Astrocyte (in vitro differentiated cells and primary cell): ENCODE data around the gene EPHA7.

ENCODE experiments used
- CTCF ChIP-seq: IDR thresholded peaks from 2 replicates; pipeline ENCODE4 v1.5.1; 2011; ENCODE audit warnings: low read depth, mild to moderate bottlenecking, inconsistent platforms, low read length, moderate library complexity; ENCODE audit not compliant: insufficient read depth
- EZH2 ChIP-seq: IDR thresholded peaks from 2 replicates; pipeline ENCODE4 v1.6.1; 2012; ENCODE audit warnings: mild to moderate bottlenecking, low read length, inconsistent platforms; ENCODE audit not compliant: insufficient read depth

GRCh38 chr6:93218096-93218495 lies 201.3 kb downstream of the EPHA7 start:
- TF ChIP-seq CTCF (no peak), EZH2 (no peak)
